ENCODE measurements around the gene NIPSNAP2.

DNA sequence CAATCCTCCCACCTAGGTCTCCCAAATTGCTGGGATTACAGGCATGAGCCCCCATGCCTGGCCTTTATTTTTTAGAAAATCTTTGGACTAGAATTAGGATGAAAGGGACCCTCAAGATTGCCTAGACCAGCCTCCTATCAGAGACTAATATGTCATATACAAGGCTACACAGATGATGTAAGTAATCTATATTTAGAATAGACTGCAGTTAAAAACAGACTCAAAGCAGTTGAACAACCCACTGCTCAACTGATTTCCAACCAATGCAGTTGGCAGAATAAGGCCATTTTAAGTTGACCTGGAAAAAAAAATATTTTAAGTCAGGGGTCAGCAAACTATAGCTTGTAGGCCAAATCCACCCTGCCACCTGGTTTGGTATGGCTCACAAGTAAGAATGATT is 59.1 kb downstream of the NIPSNAP2 start:
- TF ChIP-seq NR2C1 (IDR thresholded peaks at IDR 0.05) (no peak), POLR2AphosphoS5 (IDR thresholded peaks at IDR 0.05; ENCODE audit: low read length) (no peak)
